HG03342 (cell line): ENCODE results near the gene RAB11FIP3.
"Not testable (repeated sequence)": the region's sequence is repeated elsewhere in the genome, so short reads cannot be mapped to it uniquely, and the experiment has no call there.

Source experiments
- ATAC-seq: cut with Tn5 transposase; IDR thresholded peaks from one replicate; pipeline ENCODE4 v1.9.1; 2021; ENCODE audit warnings: mild to moderate bottlenecking, moderate library complexity; ENCODE audit not compliant: unreplicated experiment

Gene RAB11FIP3

GRCh38 chr16:466651-467050, 41.2 kb downstream of the RAB11FIP3 start:
- ATAC-seq: no peak

DNA sequence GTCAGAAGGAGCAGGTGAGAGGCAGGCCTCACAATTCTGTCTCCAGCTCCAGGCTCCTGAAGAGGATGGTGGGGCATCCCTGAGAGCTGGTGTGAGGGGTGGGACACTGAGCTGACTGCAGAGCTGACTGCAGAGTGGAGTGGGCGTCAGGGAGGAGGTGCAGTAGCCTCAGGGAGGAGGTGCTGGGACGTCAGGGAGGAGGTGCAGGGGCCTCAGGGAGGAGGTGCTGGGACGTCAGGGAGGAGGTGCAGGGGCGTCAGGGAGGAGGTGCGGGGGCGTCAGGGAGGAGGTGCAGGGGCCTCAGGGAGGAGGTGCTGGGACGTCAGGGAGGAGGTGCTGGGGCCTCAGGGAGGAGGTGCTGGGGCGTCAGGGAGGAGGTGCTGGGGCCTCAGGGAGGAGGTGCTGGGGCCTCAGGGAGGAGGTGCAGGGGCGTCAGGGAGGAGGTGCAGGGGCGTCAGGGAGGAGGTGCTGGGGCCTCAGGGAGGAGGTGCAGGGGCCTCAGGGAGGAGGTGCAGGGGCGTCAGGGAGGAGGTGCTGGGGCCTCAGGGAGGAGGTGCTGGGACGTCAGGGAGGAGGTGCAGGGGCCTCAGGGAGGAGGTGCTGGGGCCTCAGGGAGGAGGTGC, 41.9 kb downstream of the RAB11FIP3 start:
- not testable (repeated sequence) for ATAC-seq

DNA sequence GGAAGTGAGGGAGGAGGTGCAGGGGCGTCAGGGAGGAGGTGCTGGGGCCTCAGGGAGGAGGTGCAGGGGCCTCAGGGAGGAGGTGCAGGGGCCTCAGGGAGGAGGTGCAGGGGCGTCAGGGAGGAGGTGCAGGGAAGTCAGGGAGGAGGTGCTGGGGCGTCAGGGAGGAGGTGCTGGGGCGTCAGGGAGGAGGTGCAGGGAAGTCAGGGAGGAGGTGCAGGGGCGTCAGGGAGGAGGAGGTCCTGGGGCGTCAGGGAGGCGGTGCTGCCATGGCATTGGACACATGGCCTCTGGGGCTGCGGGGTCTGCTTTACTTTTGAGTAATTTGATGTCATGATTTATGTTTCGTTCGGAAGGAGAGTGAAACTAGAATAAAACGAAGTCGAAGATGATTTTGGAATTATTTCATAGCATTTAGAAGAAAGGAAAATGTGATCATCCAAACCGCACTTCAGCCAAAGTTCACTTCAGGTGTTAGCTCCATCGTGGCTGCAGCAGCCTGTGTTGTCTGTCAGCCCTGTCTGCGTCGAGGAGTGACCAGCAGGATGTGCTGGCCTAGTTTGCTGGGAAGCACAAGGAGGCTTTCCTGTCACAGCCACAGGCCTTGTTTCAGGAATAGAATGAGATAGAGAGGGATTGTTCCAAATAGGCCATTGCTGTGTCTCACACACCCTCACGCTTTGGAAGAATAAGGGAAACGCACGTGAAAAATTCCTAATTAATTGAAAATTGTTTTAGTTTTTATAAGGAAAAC, 42.8 kb downstream of the RAB11FIP3 start:
- no peak for ATAC-seq

GRCh38 chr16:469459-469858, 44.0 kb downstream of the RAB11FIP3 start:
- not testable (repeated sequence) for ATAC-seq

GRCh38 chr16:470418-470817, 45.0 kb downstream of the RAB11FIP3 start:
- no peak for ATAC-seq

DNA sequence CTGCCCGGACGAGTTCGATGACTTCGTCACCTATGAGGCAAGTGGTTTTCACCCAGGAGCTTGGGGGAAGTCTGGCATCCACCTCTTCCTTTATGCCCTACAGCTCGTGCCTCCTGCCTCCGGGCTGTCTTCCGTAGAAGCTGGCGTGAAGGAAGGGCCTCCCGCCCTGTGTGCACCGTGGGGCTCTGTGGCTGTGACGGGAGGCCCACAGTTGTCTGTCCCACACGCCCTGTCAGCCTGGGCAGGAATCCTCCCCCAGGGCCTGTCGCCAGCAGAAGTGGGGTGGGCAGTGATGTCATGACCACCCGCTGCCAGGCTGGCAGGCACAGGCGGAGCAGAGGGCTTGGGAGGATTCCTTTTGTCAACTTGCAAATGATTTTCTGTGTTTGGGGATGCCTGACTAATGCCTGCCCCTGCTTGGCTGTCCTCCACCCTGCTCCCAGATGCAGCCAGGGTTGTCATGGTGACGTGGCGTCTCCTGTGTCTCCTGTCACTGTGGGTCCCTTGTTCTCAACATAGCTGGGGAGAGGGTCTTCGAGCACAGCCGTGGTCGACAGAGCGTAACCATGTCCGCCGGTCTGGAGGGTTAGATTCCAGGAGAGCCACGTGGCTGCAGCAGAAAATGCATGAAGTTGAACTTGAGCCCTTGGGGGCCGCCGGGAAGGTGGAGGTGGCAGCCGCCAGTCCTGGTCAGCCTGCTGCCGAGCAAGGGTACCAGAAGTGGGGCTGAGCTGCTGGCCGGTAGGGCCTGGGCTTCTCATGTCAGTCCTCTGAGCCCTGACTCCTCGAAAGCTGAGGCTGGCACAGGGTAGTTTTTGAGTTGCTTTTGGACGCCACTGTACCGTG, 46.1 kb downstream of the RAB11FIP3 start:
- ATAC-seq: no peak

GRCh38 chr16:472199-472504, 46.7 kb downstream of the RAB11FIP3 start:
- ATAC-seq: no peak

GRCh38 chr16:473046-474043, 47.9 kb downstream of the RAB11FIP3 start:
- ATAC-seq: no peak

GRCh38 chr16:474420-475122, 49.1 kb downstream of the RAB11FIP3 start:
- ATAC-seq: no peak

DNA sequence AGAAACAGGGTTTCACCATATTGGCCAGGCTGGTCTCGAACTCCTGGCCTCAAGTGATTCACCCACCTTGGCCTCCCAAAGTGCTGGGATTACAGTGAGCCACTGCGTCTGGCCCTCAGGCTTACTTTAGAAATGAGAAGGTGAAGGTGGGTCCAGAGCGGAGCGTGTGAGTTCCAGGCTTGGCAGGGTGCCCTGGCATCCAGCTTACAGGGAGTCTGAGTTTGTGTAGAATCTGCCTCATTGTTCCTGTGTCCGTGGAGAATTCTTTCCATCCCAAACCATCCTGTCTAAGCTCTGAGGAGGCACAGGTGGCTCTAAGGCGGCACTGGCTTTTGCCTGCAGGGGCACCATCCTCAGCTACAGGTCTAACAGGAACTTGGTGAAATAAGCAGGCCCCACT, 50.6 kb downstream of the RAB11FIP3 start:
- ATAC-seq: no peak

DNA sequence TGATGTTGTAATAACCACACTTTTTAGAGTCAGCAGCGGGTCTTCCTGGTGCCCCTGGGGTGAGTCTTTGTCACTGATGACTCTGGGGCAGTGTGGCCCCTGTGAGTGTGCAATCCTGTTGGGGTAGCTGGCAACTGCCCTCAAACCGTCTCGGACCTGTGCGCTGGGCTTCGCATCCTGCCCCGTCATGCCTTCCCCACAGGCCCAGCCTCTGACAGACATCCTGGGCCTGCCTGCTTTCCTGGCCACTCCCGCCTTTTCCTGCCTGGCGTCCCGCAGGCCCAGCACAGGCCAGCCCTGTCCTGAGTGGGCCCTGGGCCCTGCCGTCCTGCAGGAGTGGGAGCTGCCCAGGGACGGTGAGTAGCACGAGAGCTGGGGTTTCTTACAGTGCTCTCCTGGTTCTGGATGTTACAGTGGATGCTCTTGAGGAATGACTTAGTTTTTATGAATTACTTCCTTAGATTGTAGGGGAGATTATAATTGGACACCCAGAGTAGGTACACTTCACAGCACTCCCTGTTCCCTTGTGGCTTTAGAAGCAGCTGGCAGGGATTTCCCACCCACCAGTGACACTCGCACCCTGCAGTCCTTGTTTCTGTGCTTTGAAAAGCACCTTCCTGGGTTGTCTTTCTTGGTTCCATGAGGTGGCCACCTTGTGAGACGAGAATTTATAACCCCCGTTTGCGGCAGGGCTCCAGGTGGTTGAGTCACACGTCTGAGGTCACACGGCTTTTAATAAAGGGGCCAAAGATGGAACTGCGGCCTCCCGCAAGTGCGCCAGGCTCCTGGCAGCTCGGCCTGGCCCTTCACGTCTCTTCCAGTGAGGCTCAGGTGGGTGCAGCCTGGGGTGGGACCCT, 52.1 kb downstream of the RAB11FIP3 start:
- no peak for ATAC-seq

DNA sequence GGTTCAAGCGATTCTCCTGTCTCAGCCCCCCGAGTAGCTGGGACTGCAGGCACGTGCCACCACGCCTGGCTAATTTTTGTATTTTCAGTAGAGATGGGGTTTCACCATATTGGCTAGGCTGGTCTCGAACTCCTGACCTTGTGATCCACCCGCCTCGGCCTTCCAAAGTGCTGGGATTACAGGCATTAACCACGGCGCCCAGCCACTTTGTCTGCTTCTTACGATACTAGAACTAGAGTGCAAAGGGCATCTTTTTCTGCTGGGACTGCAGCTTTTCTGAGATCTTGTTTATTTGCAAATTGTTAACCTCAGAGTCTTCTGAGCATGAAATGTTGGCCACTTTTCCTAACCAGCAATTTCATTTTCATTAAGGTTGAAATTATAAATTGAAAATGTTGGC, 52.8 kb downstream of the RAB11FIP3 start:
- not testable (repeated sequence) for ATAC-seq

DNA sequence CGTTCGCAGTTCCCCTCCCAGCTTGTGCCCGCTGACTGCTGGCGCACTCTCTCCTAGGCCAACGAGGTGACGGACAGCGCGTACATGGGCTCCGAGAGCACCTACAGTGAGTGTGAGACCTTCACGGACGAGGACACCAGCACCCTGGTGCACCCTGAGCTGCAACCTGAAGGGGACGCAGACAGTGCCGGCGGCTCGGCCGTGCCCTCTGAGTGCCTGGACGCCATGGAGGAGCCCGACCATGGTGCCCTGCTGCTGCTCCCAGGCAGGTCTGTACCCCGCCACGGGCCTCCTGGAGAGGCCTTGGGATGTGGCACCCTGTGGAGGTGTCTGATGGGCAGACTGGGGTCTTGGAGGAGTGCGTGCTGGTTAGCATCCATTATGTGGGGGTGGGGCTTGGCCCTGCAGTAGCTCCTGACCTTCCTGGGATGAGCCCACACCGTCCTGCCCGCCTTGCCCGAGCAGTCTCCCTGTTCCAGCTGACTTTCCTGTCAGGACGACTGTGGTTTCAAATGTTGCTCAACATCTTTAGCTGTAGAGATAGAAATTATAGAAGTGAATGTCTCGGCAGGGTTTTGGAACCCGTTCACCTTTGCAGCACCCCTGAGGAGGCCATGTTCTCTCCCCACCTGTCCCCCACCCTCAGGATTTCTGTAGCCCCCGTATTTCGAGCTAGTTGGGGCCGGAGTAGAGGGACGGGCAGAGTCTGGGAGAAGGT, 57.2 kb downstream of the RAB11FIP3 start:
- ATAC-seq: no peak

DNA sequence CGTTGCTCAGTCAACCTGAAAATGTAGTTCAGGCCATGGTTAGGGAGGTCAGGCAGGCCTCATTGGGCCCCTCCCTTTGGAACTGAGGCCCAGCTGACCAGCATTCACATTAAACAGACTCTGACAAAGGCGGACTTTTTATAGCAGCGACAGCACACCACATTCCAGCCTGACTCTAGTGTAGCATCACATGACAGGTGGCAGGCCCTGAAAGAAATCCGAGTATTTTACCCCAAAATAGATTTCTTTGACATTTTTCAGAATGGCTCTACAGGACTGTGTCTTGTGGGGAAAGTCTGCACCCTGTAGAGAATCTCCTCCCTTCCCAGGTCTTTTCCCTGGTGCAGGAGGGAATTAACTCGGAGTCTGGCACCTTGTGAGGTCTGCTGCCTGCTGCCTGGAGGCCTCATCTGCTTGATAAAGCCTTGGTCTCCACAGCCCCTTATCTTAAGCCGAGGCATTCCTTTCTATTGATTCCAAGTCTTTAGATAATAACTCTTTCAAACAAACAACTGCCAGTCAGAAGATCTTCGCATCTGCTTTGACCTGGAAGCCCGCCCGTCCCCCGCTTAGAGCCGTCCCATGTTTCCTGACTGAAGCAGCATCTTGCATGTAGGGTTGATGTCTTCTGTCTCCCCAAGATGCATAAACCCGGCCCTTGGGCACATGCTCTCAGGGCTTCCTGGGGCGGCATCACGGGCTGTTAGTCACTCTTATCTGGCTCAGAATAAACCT, 58.1 kb downstream of the RAB11FIP3 start:
- ATAC-seq: no peak

GRCh38 chr16:489606-490005, 64.2 kb downstream of the RAB11FIP3 start:
- no peak for ATAC-seq

GRCh38 chr16:490768-491167, 65.3 kb downstream of the RAB11FIP3 start:
- ATAC-seq: no peak

- ATAC-seq: no peak
Observed at GRCh38 chr16:491220-491919, 65.9 kb downstream of the RAB11FIP3 start.
